Lung (tissue), 12 donors: ENCODE measurements around the gene P2RX4. TPM values are rescaled to one million over a fixed set of nuclear protein-coding genes. Genes with fewer than 3 reads are reported as not detected.

Experiments
- ATAC-seq: fragments of 200-7000 bp; cut with Tn5 transposase; one replicate; pipeline ENCODE4 v1.9.1; 2020; ENCODE audit warnings: moderate number of reproducible peaks; ENCODE audit not compliant: insufficient read depth, low FRiP score
- DNase-seq, 3 donors: peaks; one replicate each; pipeline ENCODE4 v3.0.0-alpha.2; 2013 to 2017
- H3K27ac ChIP-seq, 2 donors: one replicate each; pipeline ENCODE4 v1.5.1; 2013; ENCODE audit warnings: mild to moderate bottlenecking in 2 of 2, moderate library complexity in 2 of 2, control low read depth in 1 of 2, inconsistent platforms in 1 of 2, low read depth in 1 of 2, low read length in 1 of 2
- H3K27me3 ChIP-seq, 3 donors: one replicate each; pipeline ENCODE4 v1.5.1; 2013; ENCODE audit warnings: low read length in 2 of 3; ENCODE audit not compliant: control insufficient read depth in 3 of 3, insufficient read depth in 3 of 3
- H3K36me3 ChIP-seq, 4 donors: one replicate each; pipeline ENCODE4 v1.5.1; 2013; ENCODE audit warnings: low read length in 4 of 4, mild to moderate bottlenecking in 1 of 4, moderate library complexity in 1 of 4; ENCODE audit not compliant: control insufficient read depth in 4 of 4, insufficient read depth in 4 of 4
- H3K4me1 ChIP-seq, 5 donors: one replicate each; pipeline ENCODE4 v1.5.1; 2013; ENCODE audit warnings: low read length in 5 of 5, mild to moderate bottlenecking in 2 of 5, moderate library complexity in 1 of 5; ENCODE audit not compliant: control insufficient read depth in 5 of 5, insufficient read depth in 5 of 5
- H3K4me3 ChIP-seq: one replicate; pipeline ENCODE4 v1.5.1; 2013; ENCODE audit warnings: mild to moderate bottlenecking, control low read depth, moderate library complexity
- H3K9ac ChIP-seq, 2 donors: one replicate each; pipeline ENCODE4 v1.5.1; 2013; ENCODE audit warnings: low read length in 2 of 2, control low read depth in 1 of 2; ENCODE audit not compliant: insufficient read depth in 1 of 2
- H3K9me3 ChIP-seq, 4 donors: one replicate each; pipeline ENCODE4 v1.5.1; 2013; ENCODE audit warnings: low read length in 3 of 4, mild to moderate bottlenecking in 1 of 4, moderate library complexity in 1 of 4; ENCODE audit not compliant: control insufficient read depth in 4 of 4, insufficient read depth in 3 of 4
- WGBS, 2 donors: extraction: QIAGEN DNeasy Blood & Tissue Kit; methylation state at CpG; one replicate each; pipeline ENCODE4 v1.1.7; 2013; 5-methylcytosine and 5-hydroxymethylcytosine counted together
- polyA plus RNA-seq, 2 donors: library from polyadenylated mRNA; stranded (reverse); fragments of 200-250 nt; gene quantifications; one replicate each; pipeline ENCODE4 v1.2.1, GENCODE V29; 2013
- total RNA-seq, 2 donors: library from RNA; depleted of rRNA in 1 of 2; stranded (reverse); fragments of >200 nt in 1 of 2; gene quantifications; one replicate each; pipeline ENCODE4 v1.2.1, GENCODE V29; 2014 to 2021
- TF ChIP-seq, protein P1 (sequence below): IDR thresholded peaks from 2 replicates; pipeline ENCODE4 v1.5.1; 2012; ENCODE audit warnings: mild to moderate bottlenecking; ENCODE audit errors: control extremely low read depth, extremely low read depth
- donor health status: control.
- donor health status: control.
- donor health status: Bipolar disorder and iron deficiency.
- donor health status: healthy.
- donor health status: DM: yes; HTN: yes; CAD: no.

The P2RX4 gene
- total and polyA plus RNA-seq, 4 donors, result 29.5 to 60.4 (median 46.4) TPM

DNA sequence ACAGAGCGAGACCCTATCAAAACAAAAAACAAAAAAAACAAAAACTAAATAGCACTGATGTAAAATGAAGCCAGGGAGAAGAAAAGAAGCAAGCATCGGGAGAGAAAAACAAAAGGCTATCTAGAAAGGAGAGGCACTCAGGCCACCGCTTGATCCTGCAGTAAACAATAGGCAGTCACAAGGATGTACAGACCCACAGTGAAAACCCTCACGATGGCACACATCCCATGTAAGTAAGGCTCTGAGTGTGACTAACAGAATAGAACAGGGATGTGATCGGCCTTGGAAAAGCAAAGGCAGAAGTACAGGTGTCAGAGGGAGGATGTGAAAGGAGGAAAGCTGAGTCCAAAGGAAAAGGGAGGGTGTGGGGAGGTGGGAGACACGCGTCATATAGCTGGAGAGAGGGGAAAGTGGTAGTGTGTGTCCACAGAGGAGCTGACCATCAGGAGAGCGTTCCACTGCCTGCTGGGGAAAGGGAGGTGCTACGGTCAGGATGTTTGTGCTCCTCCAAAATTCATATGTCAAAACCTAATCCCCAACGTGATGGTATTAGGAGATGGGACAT is 55.1 kb downstream of the P2RX4 start:
- no peak overlapping the region for H3K4me3 ChIP-seq

GRCh38 chr12:121267822-121268221 is 57.9 kb downstream of the P2RX4 start:
- H3K27me3 ChIP-seq, result no peaks in the 10 kb centered on the region
- H3K4me3 ChIP-seq, result no peak overlapping the region
- H3K27ac ChIP-seq, result no peak overlapping the region
- TF ChIP-seq, protein P1, sequence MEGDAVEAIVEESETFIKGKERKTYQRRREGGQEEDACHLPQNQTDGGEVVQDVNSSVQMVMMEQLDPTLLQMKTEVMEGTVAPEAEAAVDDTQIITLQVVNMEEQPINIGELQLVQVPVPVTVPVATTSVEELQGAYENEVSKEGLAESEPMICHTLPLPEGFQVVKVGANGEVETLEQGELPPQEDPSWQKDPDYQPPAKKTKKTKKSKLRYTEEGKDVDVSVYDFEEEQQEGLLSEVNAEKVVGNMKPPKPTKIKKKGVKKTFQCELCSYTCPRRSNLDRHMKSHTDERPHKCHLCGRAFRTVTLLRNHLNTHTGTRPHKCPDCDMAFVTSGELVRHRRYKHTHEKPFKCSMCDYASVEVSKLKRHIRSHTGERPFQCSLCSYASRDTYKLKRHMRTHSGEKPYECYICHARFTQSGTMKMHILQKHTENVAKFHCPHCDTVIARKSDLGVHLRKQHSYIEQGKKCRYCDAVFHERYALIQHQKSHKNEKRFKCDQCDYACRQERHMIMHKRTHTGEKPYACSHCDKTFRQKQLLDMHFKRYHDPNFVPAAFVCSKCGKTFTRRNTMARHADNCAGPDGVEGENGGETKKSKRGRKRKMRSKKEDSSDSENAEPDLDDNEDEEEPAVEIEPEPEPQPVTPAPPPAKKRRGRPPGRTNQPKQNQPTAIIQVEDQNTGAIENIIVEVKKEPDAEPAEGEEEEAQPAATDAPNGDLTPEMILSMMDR, result no peak
- peaks cover 14 to 38% (median 22%) of the 10 kb centered on the region in 4 donors for H3K36me3 ChIP-seq
- no peaks in the 10 kb centered on the region for H3K9me3 ChIP-seq
- ATAC-seq (no peak), DNase-seq (no peak)
- no peak overlapping the region for H3K9ac ChIP-seq
- 98 to 100% methylated on average over 1 of the region's 1 CpG for whole genome bisulfite sequencing, 2 donors
- no peaks in the 10 kb centered on the region for H3K4me1 ChIP-seq

More for the DNA sequence above, 55.1 kb downstream of the P2RX4 start:
- Histone ChIP-seq H3K9ac (no peak overlapping the region), H3K4me1 (no peaks in the 10 kb centered on the region), H3K36me3 (peaks cover 12 to 49% (median 22%) of the 10 kb centered on the region in 4 donors), H3K27me3 (no peaks in the 10 kb centered on the region), H3K27ac (no peak overlapping the region), H3K9me3 (no peaks in the 10 kb centered on the region)
- DNase-seq (no peak), ATAC-seq (no peak)
- 89 to 90% methylated on average over 10 of the region's 10 CpGs for whole genome bisulfite sequencing, 2 donors
- TF ChIP-seq, protein P1, result no peak

GRCh38 chr12:121273364-121273896 is 63.5 kb downstream of the P2RX4 start:
- TF ChIP-seq, protein P1, result no peak
- H3K9me3 ChIP-seq, result no peaks in the 10 kb centered on the region
- WGBS, 2 donors, result 96 to 97% methylated on average over 14 of the region's 14 CpGs
- H3K27ac ChIP-seq, result no peak overlapping the region
- H3K9ac ChIP-seq, result no peak overlapping the region
- no peaks in the 10 kb centered on the region for H3K27me3 ChIP-seq
- H3K36me3 ChIP-seq, result peaks cover 7 to 27% (median 15%) of the 10 kb centered on the region in 4 donors
- no peak for DNase-seq
- peaks cover 0 to 7% (median 3%) of the 10 kb centered on the region in 5 donors for H3K4me1 ChIP-seq
- no peak overlapping the region for H3K4me3 ChIP-seq
- ATAC-seq, result no peak
